ENCODE data around the gene GADD45A.
A peak's percentile ranks its signal among the peaks of the same experiment; 100 is the strongest.
"Not testable (repeated sequence)": the region's sequence is repeated elsewhere in the genome, so short reads cannot be mapped to it uniquely, and the experiment has no call there.

GADD45A gene

GRCh38 chr1:67721650-67722291 lies 36.8 kb downstream of the GADD45A start:
- DNase-seq (ENCODE audit: low spot score) = no peak

GRCh38 chr1:67722292-67722944 lies 37.4 kb downstream of the GADD45A start:
- DNase-seq (ENCODE audit: low spot score) = no peak

GRCh38 chr1:67723126-67723525 lies 38.1 kb downstream of the GADD45A start:
- no peak for DNase-seq (ENCODE audit: low spot score)

- DNase-seq (ENCODE audit: low spot score) = no peak
These were observed 38.6 kb downstream of the GADD45A start for GRCh38 chr1:67723620-67724019.

- no peak for DNase-seq (ENCODE audit: low spot score)
These were observed 40.0 kb downstream of the GADD45A start for GRCh38 chr1:67724928-67725560.

GRCh38 chr1:67726224-67726623 lies 41.2 kb downstream of the GADD45A start:
- no peak for DNase-seq (ENCODE audit: low spot score)

GRCh38 chr1:67729872-67730271 lies 44.9 kb downstream of the GADD45A start:
- DNase-seq (ENCODE audit: low spot score) = no peak

GRCh38 chr1:67730312-67730711 lies 45.3 kb downstream of the GADD45A start:
- DNase-seq (ENCODE audit: low spot score) = not testable (repeated sequence)

- no peak for DNase-seq (ENCODE audit: low spot score)
These were observed 46.3 kb downstream of the GADD45A start for GRCh38 chr1:67731322-67731721.

GRCh38 chr1:67732750-67733151 lies 47.8 kb downstream of the GADD45A start:
- DNase-seq (ENCODE audit: low spot score) = peak; percentile 57

GRCh38 chr1:67733681-67734322 lies 48.8 kb downstream of the GADD45A start:
- peak; percentile 85 for DNase-seq (ENCODE audit: low spot score)

GRCh38 chr1:67734323-67734690 lies 49.3 kb downstream of the GADD45A start:
- no peak for DNase-seq (ENCODE audit: low spot score)

GRCh38 chr1:67735206-67735605 lies 50.2 kb downstream of the GADD45A start:
- peak; percentile 58 for DNase-seq (ENCODE audit: low spot score)

GRCh38 chr1:67735806-67736627 lies 51.0 kb downstream of the GADD45A start:
- peak; percentile 64 for DNase-seq (ENCODE audit: low spot score)

- no peak for DNase-seq (ENCODE audit: low spot score)
These were observed 51.7 kb downstream of the GADD45A start for GRCh38 chr1:67736750-67737149.

GRCh38 chr1:67737875-67738274 lies 52.9 kb downstream of the GADD45A start:
- DNase-seq (ENCODE audit: low spot score) = no peak

All from hematopoietic multipotent progenitor cell treated with erythropoietin and hydrocortisone succinate and interleukin-3 and kit ligand, for 17 days (in vitro differentiated cells).